ENCODE results near the gene GABRP. TPM values are rescaled to one million over a fixed set of nuclear protein-coding genes. Genes with fewer than 3 reads are reported as not detected.

Gene GABRP, protein sequence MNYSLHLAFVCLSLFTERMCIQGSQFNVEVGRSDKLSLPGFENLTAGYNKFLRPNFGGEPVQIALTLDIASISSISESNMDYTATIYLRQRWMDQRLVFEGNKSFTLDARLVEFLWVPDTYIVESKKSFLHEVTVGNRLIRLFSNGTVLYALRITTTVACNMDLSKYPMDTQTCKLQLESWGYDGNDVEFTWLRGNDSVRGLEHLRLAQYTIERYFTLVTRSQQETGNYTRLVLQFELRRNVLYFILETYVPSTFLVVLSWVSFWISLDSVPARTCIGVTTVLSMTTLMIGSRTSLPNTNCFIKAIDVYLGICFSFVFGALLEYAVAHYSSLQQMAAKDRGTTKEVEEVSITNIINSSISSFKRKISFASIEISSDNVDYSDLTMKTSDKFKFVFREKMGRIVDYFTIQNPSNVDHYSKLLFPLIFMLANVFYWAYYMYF
- not detected in 5 replicates for total RNA-seq (2022; extraction: Qiagen RNA extraction)

DNA sequence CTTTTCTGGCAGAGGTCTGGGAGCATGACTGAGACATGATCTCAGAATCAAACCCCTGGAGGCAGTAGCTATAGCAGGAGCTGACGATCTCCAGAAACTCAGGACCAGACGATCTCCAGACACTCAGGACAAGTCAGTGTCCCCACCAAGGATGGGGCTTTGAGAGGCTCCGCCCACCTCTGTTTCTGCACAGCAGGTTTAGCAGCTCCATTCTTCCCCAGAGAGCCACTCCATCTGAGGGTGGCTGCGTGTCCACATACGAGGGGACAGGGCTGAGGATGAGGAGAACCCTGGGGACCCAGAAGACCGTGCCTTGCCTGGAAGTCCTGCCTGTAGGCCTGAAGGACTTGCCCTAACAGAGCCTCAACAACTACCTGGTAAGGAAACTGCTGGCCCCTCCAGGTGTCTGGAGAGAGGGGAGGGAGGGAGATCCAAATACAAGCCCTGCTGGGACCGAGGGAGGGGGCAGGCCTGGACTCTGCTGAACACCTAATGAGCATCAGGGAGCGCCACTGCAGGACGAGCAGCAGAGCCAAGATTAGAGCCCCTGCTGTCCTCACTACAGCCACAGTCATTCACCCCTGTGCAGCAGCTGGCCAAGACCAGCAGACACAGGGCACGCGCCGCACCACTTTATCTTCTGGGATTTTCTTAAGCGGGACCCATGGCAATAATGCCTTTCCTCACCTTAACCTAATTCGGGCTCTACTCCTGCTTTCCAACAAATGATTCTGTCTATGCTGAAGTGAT, at the start of gene GABRP:
TSS of gene GABRP (plus strand) at position 228 of the 750 bp plus-strand sequence. CDS start 4,891 bp downstream, outside the sequence.

DNA sequence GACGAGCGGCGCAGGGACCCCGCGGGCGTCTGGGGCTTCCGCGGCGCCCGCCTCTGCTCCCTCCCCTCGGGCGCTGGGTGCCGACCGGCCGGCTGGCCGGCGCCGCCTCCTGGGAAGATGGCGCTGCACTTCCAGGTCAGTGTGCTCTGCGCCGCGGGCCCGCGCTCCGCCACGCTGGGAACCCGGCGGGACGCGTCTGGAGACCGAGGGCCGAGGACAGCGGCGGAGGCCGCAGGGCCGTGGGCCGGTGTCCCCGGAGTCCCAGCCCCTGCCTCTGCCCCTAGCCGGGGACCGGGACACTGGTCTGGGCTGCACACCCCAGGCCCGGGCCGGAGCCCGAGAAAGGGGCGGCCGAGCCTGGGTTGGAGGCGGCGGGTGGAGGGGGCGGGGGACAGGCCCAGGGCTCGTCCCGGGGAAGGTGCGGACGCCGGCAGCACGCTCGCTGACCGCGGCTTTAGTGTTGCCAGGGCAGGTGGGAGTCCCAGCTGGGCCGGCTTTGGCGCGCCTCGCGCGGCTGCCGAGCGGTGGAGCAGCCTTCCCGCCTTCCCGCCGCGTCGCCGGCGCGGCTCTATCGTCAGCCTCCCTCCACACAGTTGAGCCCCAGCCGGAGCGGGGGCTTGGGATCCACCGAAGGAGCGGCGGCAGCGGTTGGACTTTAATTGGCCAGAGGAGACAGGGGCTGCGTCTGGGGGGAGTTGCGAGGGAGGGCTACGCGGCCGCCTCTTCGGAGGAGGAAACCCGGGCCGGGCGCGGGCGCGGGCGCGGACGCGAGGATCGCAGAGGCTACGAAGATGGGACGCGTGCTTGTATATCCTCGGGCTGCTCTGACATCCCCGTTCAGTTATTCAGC, 78.6 kb downstream of the GABRP start, which contains the start of gene RANBP17:
TSS of gene RANBP17 (plus strand) at position 102 of the 850 bp plus-strand sequence.

Other genes starting within 250 kb of the GABRP start
- gene RANBP17, start 78.3 kb downstream of the GABRP start, total RNA-seq (2022; extraction: Qiagen RNA extraction): 2.0 to 2.5 TPM (median 2.1 TPM) in 5 replicates

Data from A549 treated with CORT108297 at 1 μM for 4 hours (cell line).